ENCODE measurements around the gene ARHGAP26. TPM values are rescaled to one million over a fixed set of nuclear protein-coding genes. Genes with fewer than 3 reads are reported as not detected.

ARHGAP26 gene
- total RNA-seq, 5 donors from 2014 or later (not counting 1 experiment from before 2014, with no cell fraction given), result 22.8 to 49.3 (median 28.3) TPM

- no peaks in the 10 kb centered on the region for H3K36me3 Mint-ChIP-seq
- no peaks in the 10 kb centered on the region for H3K9me3 ChIP-seq
- ATAC-seq (replicated peaks in 1 of 4), result no peak
- H3K9me3 Mint-ChIP-seq, result no peaks in the 10 kb centered on the region
- CTCF ChIA-PET, result interaction anchor here (0.9 to 4.4 kb wide), 37 partner anchors 10 to 1444 kb away, joined by 3 to 51 read pairs (median 5); partner anchors contain the start of gene ARHGAP26 (in 1 of the 2)
- no peaks in the 10 kb centered on the region for H3K36me3 ChIP-seq (ENCODE audit: control insufficient read depth in 2 of 2, extremely low read depth in 1 of 2, insufficient read depth in 1 of 2, low read length in 1 of 2)
- no peak overlapping the region for H3K27ac Mint-ChIP-seq
- no CpG with 5 or more reads among the region's 1 CpG for WGBS (ENCODE audit: insufficient coverage)
- H3K27me3 Mint-ChIP-seq, result peaks cover 10% of the 10 kb centered on the region in 2 donors
- no peak overlapping the region for H3K4me3 Mint-ChIP-seq
- H3K27me3 ChIP-seq (replicated peaks in 1 of 2; ENCODE audit: control insufficient read depth in 2 of 2, extremely low read depth in 1 of 2, insufficient read depth in 2 of 2, low read length in 1 of 2), result no peaks in the 10 kb centered on the region
- DNase-seq, result no peak
- no peak overlapping the region for H3K4me3 ChIP-seq (ENCODE audit: control insufficient read depth in 1 of 2, extremely low read depth in 1 of 2, low read length in 1 of 2)
- H3K4me1 Mint-ChIP-seq, result peaks cover 0 to 7% (median 4%) of the 10 kb centered on the region in 3 donors
- POLR2A ChIA-PET, result interaction anchor here in 1 of 2 donors (0.6 kb wide), 1 partner anchor 20 kb away, joined by 3 read pairs; no protein-coding TSS in a partner anchor
- H3K4me1 ChIP-seq (ENCODE audit: control insufficient read depth in 1 of 2, extremely low read depth in 1 of 2, insufficient read depth in 2 of 2, low read length in 2 of 2), result no peaks in the 10 kb centered on the region
- H3K27ac ChIP-seq (ENCODE audit: low read length), result no peak overlapping the region
Observed at GRCh38 chr5:142748132-142748531, 22.0 kb upstream of the ARHGAP26 start.

- Mint-ChIP-seq H3K4me1 (peaks cover 0 to 7% (median 4%) of the 10 kb centered on the region in 3 donors), H3K27ac (no peak overlapping the region), H3K9me3 (no peaks in the 10 kb centered on the region), H3K36me3 (no peaks in the 10 kb centered on the region), H3K4me3 (no peak overlapping the region), H3K27me3 (peaks cover 6 to 9% of the 10 kb centered on the region in 2 donors)
- Histone ChIP-seq H3K36me3 (ENCODE audit: control insufficient read depth in 2 of 2, extremely low read depth in 1 of 2, insufficient read depth in 1 of 2, low read length in 1 of 2) (no peaks in the 10 kb centered on the region), H3K27me3 (replicated peaks in 1 of 2; ENCODE audit: control insufficient read depth in 2 of 2, extremely low read depth in 1 of 2, insufficient read depth in 2 of 2, low read length in 1 of 2) (no peaks in the 10 kb centered on the region), H3K4me3 (ENCODE audit: control insufficient read depth in 1 of 2, extremely low read depth in 1 of 2, low read length in 1 of 2) (no peak overlapping the region), H3K27ac (ENCODE audit: low read length) (no peak overlapping the region), H3K4me1 (ENCODE audit: control insufficient read depth in 1 of 2, extremely low read depth in 1 of 2, insufficient read depth in 2 of 2, low read length in 2 of 2) (no peaks in the 10 kb centered on the region), H3K9me3 (no peaks in the 10 kb centered on the region)
- ATAC-seq (replicated peaks in 1 of 4) (peak; percentile 45 to 67 (median 54)), DNase-seq (peak; percentile 6 to 75 (median 44))
- no CpG with 5 or more reads among the region's 2 CpGs for WGBS (ENCODE audit: insufficient coverage)
- POLR2A ChIA-PET, result interaction anchor here in 1 of 2 donors (0.6 kb wide), 1 partner anchor 13 kb away, joined by 16 read pairs; no protein-coding TSS in a partner anchor
- CTCF ChIA-PET, result interaction anchor here (0.8 to 4.4 kb wide), 38 partner anchors 9 to 1444 kb away, joined by 3 to 51 read pairs (median 5); partner anchors contain the start of gene ARHGAP26 (in 1 of the 2)
Observed at GRCh38 chr5:142748568-142749249, 21.5 kb upstream of the ARHGAP26 start.

DNA sequence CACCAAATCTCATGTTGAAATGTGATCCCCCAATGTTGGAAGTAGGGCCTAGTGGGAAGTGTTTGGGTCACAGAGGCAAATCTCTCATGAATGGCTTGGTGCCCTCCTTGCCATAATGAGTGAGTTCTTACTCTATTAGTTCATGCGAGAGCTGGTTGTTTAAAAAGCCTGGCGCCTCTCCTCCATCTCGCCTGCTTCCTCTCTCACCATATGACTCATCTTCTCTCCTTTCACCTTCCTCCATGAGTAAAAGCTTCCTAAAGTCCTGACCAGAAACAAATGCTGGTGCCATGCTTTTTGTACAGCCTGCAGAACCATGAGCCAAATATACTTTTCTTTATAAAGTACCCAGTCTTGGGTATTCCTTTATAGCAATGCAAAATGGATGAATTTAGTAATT, 20.9 kb upstream of the ARHGAP26 start:
- ATAC-seq (replicated peaks in 1 of 4) (no peak), DNase-seq (no peak)
- Histone ChIP-seq H3K9me3 (no peaks in the 10 kb centered on the region), H3K4me3 (ENCODE audit: control insufficient read depth in 1 of 2, extremely low read depth in 1 of 2, low read length in 1 of 2) (no peak overlapping the region), H3K27me3 (replicated peaks in 1 of 2; ENCODE audit: control insufficient read depth in 2 of 2, extremely low read depth in 1 of 2, insufficient read depth in 2 of 2, low read length in 1 of 2) (no peaks in the 10 kb centered on the region), H3K27ac (ENCODE audit: low read length) (no peak overlapping the region), H3K36me3 (ENCODE audit: control insufficient read depth in 2 of 2, extremely low read depth in 1 of 2, insufficient read depth in 1 of 2, low read length in 1 of 2) (no peaks in the 10 kb centered on the region), H3K4me1 (ENCODE audit: control insufficient read depth in 1 of 2, extremely low read depth in 1 of 2, insufficient read depth in 2 of 2, low read length in 2 of 2) (no peaks in the 10 kb centered on the region)
- Mint-ChIP-seq H3K9me3 (no peaks in the 10 kb centered on the region), H3K4me3 (no peak overlapping the region), H3K36me3 (no peaks in the 10 kb centered on the region), H3K27me3 (peaks cover 3 to 4% of the 10 kb centered on the region in 2 donors), H3K4me1 (peaks cover 0 to 7% (median 4%) of the 10 kb centered on the region in 3 donors), H3K27ac (no peak overlapping the region)
- ChIA-PET CTCF (interaction anchor here (0.8 to 4.4 kb wide), 21 partner anchors 12 to 140 kb away, joined by 3 to 51 read pairs (median 10); partner anchors contain the start of gene ARHGAP26 (in 1 of the 2)), POLR2A (interaction anchor here in 1 of 2 donors (0.6 kb wide), 1 partner anchor 13 kb away, joined by 16 read pairs; no protein-coding TSS in a partner anchor)
- WGBS (ENCODE audit: insufficient coverage), result 48% methylated on average over 2 of the region's 3 CpGs

GRCh38 chr5:142753116-142753631, 17.0 kb upstream of the ARHGAP26 start:
- H3K4me1 Mint-ChIP-seq, result peaks cover 7 to 13% (median 11%) of the 10 kb centered on the region in 3 donors
- H3K4me3 Mint-ChIP-seq, result no peak overlapping the region
- ChIA-PET CTCF (interaction anchor here (0.5 to 1.8 kb wide), 12 partner anchors 16 to 1389 kb away, joined by 3 to 10 read pairs (median 3); no protein-coding TSS in a partner anchor), POLR2A (no interaction called here)
- no peak overlapping the region for H3K27ac ChIP-seq (ENCODE audit: low read length)
- H3K4me1 ChIP-seq (ENCODE audit: control insufficient read depth in 1 of 2, extremely low read depth in 1 of 2, insufficient read depth in 2 of 2, low read length in 2 of 2), result no peaks in the 10 kb centered on the region
- peaks cover 0 to 6% of the 10 kb centered on the region in 2 donors for H3K27me3 Mint-ChIP-seq
- ATAC-seq (replicated peaks in 1 of 4) (no peak), DNase-seq (no peak)
- H3K27ac Mint-ChIP-seq, result no peak overlapping the region
- no peak overlapping the region for H3K4me3 ChIP-seq (ENCODE audit: control insufficient read depth in 1 of 2, extremely low read depth in 1 of 2, low read length in 1 of 2)
- H3K36me3 Mint-ChIP-seq, result no peaks in the 10 kb centered on the region
- no peaks in the 10 kb centered on the region for H3K9me3 Mint-ChIP-seq
- no CpG with 5 or more reads among the region's 3 CpGs for WGBS (ENCODE audit: insufficient coverage)
- no peaks in the 10 kb centered on the region for H3K27me3 ChIP-seq (replicated peaks in 1 of 2; ENCODE audit: control insufficient read depth in 2 of 2, extremely low read depth in 1 of 2, insufficient read depth in 2 of 2, low read length in 1 of 2)
- no peaks in the 10 kb centered on the region for H3K9me3 ChIP-seq
- H3K36me3 ChIP-seq (ENCODE audit: control insufficient read depth in 2 of 2, extremely low read depth in 1 of 2, insufficient read depth in 1 of 2, low read length in 1 of 2), result no peaks in the 10 kb centered on the region

DNA sequence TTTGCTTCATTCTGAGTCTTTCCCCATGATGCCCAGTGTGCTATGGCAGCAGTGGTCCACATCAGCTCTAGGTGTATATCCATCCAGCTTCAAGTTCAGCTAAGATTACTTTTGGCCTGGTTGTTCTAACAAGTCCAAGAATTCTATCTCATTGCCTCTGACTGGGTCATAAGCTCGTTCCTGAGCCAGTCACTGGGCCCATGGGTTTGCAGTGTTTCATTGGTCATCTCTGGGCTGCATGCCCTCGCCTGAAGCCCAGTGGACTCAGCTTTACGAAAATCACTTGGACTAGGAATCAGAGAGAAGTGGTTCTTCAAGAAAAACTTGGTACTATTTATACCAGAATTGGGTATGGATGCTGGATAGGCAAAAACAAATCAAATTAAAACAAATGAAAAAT, 16.1 kb upstream of the ARHGAP26 start:
- CTCF ChIA-PET, result interaction anchor here (0.5 to 1.8 kb wide), 8 partner anchors 15 to 1388 kb away, joined by 3 to 10 read pairs (median 3); no protein-coding TSS in a partner anchor
- no peaks in the 10 kb centered on the region for H3K36me3 Mint-ChIP-seq
- 64% methylated on average over 2 of the region's 3 CpGs for WGBS (ENCODE audit: insufficient coverage)

DNA sequence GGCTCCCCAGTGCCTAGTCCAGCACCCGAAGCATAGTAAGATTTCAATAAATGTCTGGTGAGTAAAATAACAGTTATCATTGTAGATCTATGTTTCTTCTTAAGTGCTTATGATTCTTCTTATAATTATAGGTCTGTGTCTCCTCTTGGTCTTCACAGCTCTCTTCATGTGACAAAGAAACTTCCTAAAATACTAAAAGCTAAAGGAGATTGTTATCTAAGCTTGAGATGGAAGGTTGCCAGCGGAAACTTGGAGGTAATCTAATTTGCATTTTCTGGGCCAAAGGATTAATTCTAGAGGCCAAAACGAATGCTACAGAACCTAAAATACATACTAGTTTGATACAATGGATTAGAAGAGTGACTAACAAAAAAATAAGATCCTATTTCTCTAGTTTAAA, 13.6 kb upstream of the ARHGAP26 start:
- Mint-ChIP-seq H3K36me3 (no peaks in the 10 kb centered on the region), H3K9me3 (no peaks in the 10 kb centered on the region), H3K4me3 (no peak overlapping the region), H3K27me3 (peaks cover 0 to 6% of the 10 kb centered on the region in 2 donors), H3K4me1 (peaks cover 0 to 13% (median 7%) of the 10 kb centered on the region in 3 donors), H3K27ac (no peak overlapping the region)
- ATAC-seq (replicated peaks in 1 of 4) (no peak), DNase-seq (no peak)
- Histone ChIP-seq H3K4me1 (ENCODE audit: control insufficient read depth in 1 of 2, extremely low read depth in 1 of 2, insufficient read depth in 2 of 2, low read length in 2 of 2) (no peaks in the 10 kb centered on the region), H3K27me3 (replicated peaks in 1 of 2; ENCODE audit: control insufficient read depth in 2 of 2, extremely low read depth in 1 of 2, insufficient read depth in 2 of 2, low read length in 1 of 2) (no peaks in the 10 kb centered on the region), H3K27ac (ENCODE audit: low read length) (no peak overlapping the region), H3K4me3 (ENCODE audit: control insufficient read depth in 1 of 2, extremely low read depth in 1 of 2, low read length in 1 of 2) (no peak overlapping the region), H3K9me3 (no peaks in the 10 kb centered on the region), H3K36me3 (ENCODE audit: control insufficient read depth in 2 of 2, extremely low read depth in 1 of 2, insufficient read depth in 1 of 2, low read length in 1 of 2) (no peaks in the 10 kb centered on the region)
- ChIA-PET CTCF (no interaction called here), POLR2A (no interaction called here)
- WGBS (ENCODE audit: insufficient coverage), result no CpG with 5 or more reads among the region's 3 CpGs

More for the DNA sequence above, 16.1 kb upstream of the ARHGAP26 start:
- no peaks in the 10 kb centered on the region for H3K4me1 ChIP-seq (ENCODE audit: control insufficient read depth in 1 of 2, extremely low read depth in 1 of 2, insufficient read depth in 2 of 2, low read length in 2 of 2)
- H3K9me3 Mint-ChIP-seq, result no peaks in the 10 kb centered on the region
- peaks cover 5 to 13% (median 9%) of the 10 kb centered on the region in 3 donors for H3K4me1 Mint-ChIP-seq
- POLR2A ChIA-PET, result interaction anchor here (0.6 to 0.7 kb wide), 2 partner anchors 10 to 702 kb away, joined by 3 to 6 read pairs; no protein-coding TSS in a partner anchor
- peaks cover 0 to 6% of the 10 kb centered on the region in 2 donors for H3K27me3 Mint-ChIP-seq
- H3K4me3 Mint-ChIP-seq, result no peak overlapping the region
- no peak overlapping the region for H3K4me3 ChIP-seq (ENCODE audit: control insufficient read depth in 1 of 2, extremely low read depth in 1 of 2, low read length in 1 of 2)
- no peak overlapping the region for H3K27ac Mint-ChIP-seq
- ATAC-seq (replicated peaks in 1 of 4) (no peak), DNase-seq (no peak)
- no peaks in the 10 kb centered on the region for H3K27me3 ChIP-seq (replicated peaks in 1 of 2; ENCODE audit: control insufficient read depth in 2 of 2, extremely low read depth in 1 of 2, insufficient read depth in 2 of 2, low read length in 1 of 2)
- no peaks in the 10 kb centered on the region for H3K36me3 ChIP-seq (ENCODE audit: control insufficient read depth in 2 of 2, extremely low read depth in 1 of 2, insufficient read depth in 1 of 2, low read length in 1 of 2)
- H3K9me3 ChIP-seq, result no peaks in the 10 kb centered on the region
- H3K27ac ChIP-seq (ENCODE audit: low read length), result no peak overlapping the region
